ENCODE data around the gene NOCT.
A peak's percentile ranks its signal among the peaks of the same experiment; 100 is the strongest.
"Not testable (repeated sequence)": the region's sequence is repeated elsewhere in the genome, so short reads cannot be mapped to it uniquely, and the experiment has no call there.

NOCT gene

GRCh38 chr4:139015269-139015947 is at the start of gene NOCT:
NOCT (plus strand) TSS chr4:139015781; CDS start chr4:139015982, 201 bp downstream.
- peak; percentile 94 for DNase-seq

DNA sequence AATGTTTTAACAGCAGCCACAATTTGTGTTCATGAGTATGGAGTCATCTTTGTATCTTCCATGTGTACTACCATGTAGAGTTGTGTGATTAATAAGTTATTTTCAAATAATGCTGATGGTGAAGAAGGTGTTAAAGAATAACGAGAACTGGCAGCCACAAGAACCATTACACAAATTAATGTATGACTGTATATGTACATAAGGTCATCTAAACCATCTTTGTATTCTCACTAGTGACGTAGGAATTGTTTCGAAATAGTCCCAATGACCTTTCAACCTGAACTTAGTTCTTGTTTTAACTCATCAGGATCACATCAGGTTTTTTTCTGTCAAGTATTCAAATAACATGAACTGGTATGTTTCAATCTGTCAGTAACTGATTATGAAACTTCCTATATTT is 48.3 kb upstream of the NOCT start:
- DNase-seq: no peak

DNA sequence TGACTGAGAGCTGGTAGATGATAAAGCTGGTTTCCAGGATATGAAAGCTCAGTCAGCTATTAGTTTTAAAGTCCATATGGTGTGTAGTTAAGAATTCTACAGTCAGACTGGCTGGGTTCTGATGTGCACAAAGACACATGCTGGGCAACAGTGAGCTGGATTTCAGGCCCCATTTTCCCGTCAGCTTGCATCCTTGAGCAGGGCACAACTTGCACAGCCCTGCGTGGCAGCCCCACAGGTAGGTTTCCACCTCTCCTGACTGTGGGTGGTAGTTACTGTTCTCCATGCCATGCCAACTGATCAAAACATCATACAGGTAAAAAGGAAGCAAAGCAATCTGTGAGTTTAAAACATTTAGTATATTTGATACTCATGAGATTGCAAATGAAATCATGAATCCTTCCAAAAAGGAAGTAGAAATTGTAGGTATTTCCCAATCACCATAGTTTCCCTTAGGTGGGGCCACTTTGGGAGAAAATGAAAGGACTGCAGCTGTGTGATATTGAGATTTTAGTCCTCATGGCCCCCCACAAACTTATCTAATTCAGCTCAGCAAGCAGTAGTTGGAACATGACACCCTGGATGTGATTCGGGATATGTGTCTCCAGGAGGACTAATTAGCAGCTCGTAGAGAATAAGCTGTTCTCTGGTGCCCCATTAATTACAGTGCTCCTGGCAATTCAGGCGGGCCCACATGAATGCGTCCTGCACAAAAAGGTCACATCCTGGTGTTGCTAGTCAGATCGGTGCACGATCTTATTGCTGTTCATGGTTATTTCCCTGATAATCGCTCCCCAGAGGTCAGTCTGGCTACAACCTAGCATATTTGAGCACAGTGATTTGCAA is 42.4 kb upstream of the NOCT start:
- DNase-seq: no peak

DNA sequence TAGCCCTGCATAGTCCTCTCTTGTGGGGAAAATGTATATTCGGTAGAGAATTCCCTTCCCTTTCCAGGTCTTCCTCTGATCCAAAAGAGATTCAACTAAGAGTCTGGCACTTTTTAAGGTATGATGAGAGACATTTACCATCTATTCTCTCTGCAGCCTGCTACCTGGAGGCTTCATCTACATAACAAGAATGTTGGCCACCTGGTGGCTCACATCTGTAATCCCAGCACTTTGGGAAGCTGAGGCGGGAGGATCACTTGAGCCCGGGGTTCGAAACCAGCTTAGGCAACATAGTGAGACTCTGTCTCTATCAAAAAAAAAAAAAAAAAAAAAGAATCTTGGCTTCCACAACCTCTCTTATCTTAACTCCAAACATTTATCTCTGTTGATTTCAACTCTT is 40.4 kb upstream of the NOCT start:
- DNase-seq: no peak

GRCh38 chr4:138976526-138976925 is 39.1 kb upstream of the NOCT start:
- no peak for DNase-seq

DNA sequence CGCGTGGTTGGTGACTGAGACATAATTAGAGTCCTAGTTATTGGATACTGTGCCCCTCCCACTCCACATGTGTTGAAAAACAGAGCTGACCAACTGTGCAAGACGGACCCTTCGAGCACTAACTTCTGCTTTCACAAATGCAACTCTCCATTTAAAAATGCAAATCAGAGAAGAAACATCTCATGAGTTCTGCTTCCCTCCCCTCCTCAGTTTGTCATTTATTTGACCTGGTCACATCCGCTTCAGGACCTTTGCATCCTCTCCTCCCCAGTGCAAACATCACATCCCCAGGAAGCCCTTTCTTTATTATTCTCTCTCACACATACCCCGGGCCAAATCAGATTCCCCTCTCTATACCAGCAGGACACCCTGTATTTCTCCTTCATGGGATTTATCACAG is 38.1 kb upstream of the NOCT start:
- no peak for DNase-seq

GRCh38 chr4:138978028-138978585 is 37.5 kb upstream of the NOCT start:
- DNase-seq: no peak

DNA sequence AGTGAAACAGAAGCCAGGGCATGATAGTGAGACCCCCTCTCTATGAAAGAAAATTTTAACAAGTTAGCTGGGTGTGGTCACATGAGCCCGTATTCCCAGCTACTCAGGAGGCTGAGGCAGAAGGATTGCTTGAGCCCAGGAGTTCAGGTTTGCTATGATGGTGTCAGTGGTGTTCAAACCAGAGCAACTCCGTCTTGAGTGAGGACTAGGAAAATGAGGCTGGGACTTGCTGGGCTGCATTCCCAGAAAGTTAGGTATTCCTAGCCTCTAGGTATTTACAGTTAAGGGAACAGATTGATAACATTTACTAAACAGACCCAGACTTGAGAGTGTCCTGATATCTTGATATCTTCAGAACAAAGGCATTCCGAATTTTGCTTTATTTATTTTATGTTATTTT is 37.0 kb upstream of the NOCT start:
- DNase-seq: no peak

DNA sequence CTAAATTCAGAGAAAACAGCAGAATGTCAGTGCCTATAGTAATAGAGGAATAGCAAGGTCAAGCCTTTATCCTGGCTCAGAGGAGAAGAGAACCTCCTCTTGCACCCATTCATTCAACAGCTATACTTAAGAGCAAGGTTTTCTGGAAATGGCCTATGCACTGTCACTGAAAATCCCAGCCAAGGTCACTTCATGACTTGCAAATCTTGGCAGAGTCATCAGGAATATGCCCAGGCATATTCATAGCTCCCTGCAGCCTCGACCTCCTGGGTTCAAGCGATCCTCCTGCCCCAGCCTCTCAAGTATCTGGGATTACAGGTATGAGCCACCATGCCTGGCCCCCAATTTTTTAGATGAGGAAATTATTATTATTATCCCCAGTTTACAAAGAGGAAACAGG is 35.8 kb upstream of the NOCT start:
- no peak for DNase-seq

DNA sequence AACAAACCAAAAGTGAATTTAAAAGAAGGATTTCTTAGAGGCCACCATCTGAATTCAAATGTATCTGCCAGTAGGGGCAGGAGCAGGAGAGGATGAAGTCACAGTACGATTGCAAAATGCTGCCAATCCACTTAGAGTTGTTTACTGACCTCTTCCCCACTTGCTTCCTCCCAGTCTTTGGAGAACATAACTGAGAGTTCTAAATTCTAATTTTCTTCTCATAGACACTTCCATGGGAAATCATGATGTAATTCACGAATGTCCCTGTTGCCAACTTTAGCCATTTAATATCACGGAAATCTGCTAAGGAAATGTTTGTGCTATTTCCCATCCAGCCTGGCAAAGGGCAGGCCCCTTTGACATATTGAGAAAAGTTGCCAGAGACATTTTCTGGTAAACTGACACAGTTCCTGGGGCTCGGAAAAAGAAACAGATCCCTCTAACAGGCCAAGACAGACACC is 33.6 kb upstream of the NOCT start:
- no peak for DNase-seq

DNA sequence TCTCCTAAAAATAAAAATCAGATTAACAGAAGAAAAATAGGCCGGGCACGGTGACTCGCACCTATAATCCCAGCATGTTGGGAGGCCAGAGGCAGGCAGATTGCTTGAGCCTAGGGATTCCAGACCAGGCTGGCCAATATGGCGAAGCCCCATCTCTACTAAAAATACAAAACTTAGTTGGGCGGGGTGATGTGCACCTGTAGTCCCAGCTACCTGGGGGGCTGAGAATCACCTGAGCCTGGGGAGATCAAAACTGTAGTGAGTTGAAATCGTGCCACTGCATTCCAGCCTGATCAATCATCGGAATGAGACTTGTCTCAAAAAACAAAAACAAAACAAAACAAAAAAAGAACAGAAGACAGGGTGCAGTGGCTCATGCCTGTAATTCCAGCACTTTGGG is 32.8 kb upstream of the NOCT start:
- no peak for DNase-seq

GRCh38 chr4:138983690-138984089 is 31.9 kb upstream of the NOCT start:
- no peak for DNase-seq

GRCh38 chr4:138984647-138985046 is 30.9 kb upstream of the NOCT start:
- DNase-seq: no peak

GRCh38 chr4:138992676-138993075 is 22.9 kb upstream of the NOCT start:
- DNase-seq: no peak

GRCh38 chr4:138996090-138996489 is 19.5 kb upstream of the NOCT start:
- DNase-seq: no peak

- no peak for DNase-seq
Observed at GRCh38 chr4:138999666-139000065, 15.9 kb upstream of the NOCT start.

DNA sequence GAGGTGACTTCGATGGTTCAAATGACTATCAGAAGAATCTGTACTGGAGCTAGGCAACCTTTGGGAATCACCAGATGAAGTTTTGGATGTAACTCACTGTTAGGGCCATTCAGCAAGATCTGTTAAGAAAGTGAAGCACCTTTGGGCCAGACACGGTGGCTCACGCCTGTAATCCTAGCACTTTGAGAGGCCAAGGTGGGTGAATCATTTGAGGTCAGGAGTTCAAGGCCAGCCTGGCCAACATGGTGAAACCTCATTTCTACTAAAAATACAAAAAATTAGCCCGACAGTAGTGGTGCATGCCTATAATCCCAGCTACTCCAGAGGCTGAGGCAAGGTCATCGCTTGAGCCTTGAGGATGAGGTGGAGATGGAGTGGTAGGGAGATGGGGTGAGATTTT is 15.4 kb upstream of the NOCT start:
- DNase-seq: not testable (repeated sequence)

DNA sequence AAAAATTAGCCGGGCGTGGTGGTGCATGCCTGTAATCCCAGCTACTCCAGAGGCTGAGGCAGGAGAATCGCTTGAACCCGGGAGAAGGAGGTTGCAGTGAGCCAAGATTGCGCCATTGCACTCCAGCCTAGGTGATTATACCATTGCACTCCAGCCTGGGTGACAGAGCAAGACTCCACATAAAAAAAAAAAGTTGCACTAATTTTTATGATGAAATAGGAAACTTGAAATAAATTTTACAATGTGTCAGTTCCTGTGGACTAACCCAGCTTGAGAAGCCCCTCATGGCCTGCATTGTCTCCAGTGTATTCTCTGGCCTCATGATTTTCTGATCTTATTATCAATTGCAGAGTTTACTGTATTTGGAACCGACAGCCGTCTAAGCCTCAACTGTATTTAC is 14.2 kb upstream of the NOCT start:
- DNase-seq: not testable (repeated sequence)

- not testable (repeated sequence) for DNase-seq
Observed at GRCh38 chr4:139003668-139004067, 11.9 kb upstream of the NOCT start.

- DNase-seq: no peak
Observed at GRCh38 chr4:139005774-139006173, 9.8 kb upstream of the NOCT start.

DNA sequence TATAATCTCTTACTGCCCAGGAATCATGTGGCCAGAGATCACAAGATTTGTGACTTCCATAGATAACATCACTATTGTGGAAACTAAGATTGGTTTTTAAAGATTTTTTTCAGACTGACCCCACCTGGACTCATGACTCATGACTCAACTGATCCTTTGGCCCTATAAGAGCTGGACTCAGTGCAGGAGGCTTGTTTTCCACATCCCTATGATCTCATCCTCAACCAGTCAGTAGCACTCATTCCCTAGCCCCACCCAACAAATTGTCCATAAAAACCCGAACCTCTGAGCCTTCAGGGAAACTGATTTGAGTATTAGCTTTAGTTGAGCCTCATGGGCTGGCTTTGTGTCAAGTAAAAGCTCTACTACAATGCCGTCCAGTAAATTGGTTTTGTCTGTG is 7.9 kb upstream of the NOCT start:
- no peak for DNase-seq

DNA sequence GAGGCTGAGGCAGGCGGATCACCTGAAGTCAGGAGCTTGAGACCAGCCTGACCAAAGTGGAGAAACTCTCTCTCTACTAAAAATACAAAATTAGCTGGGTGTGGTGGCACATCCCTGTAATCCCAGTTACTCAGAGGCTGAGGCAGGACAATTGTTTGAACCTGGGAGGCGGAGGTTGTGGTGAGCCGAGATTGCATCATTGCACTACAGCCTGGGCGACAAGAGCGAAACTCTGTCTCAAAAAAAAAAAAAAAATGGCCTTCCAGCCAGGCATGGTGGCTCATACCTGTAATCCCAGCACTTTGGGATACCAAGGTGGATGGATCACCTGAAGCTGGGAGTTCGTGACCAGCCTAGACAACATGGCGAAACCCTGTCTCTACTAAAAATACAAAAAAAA is 7.3 kb upstream of the NOCT start:
- DNase-seq: not testable (repeated sequence)

GRCh38 chr4:139009702-139010101 is 5.9 kb upstream of the NOCT start:
- no peak for DNase-seq

All from activated naive CD4-positive, alpha-beta T cell treated with Interleukin-2 at 50 U/mL for 16 hours (primary cell).